Activated T-cell treated with anti-CD3 and anti-CD28 coated beads, Interleukin-2, amount 50 U/mL, for 4 hours (primary cell): ENCODE measurements around the gene RAD1. TPM values are rescaled to one million over a fixed set of nuclear protein-coding genes. Genes with fewer than 3 reads are reported as not detected.
"Not testable (repeated sequence)": the region's sequence is repeated elsewhere in the genome, so short reads cannot be mapped to it uniquely, and the experiment has no call there.

Experiments used
- ATAC-seq, 2 donors: fragments of 200-7000 bp; cut with Tn5 transposase; one replicate each; pipeline ENCODE4 v1.10.0; 2021
- DNase-seq: peaks from one replicate; pipeline ENCODE4 v3.0.0-alpha.2; 2020
- H3K27me3 Mint-ChIP-seq: one replicate; pipeline ENCODE4 v1.8.0; 2021; ENCODE audit warnings: low read depth, mixed read lengths
- H3K36me3 Mint-ChIP-seq: one replicate; pipeline ENCODE4 v1.8.0; 2022; ENCODE audit warnings: mixed read lengths; ENCODE audit not compliant: insufficient read depth
- H3K4me1 Mint-ChIP-seq: one replicate; pipeline ENCODE4 v1.8.0; 2021; ENCODE audit warnings: low read depth, mixed read lengths
- H3K4me3 Mint-ChIP-seq: one replicate; pipeline ENCODE4 v1.8.0; 2021; ENCODE audit warnings: mild to moderate bottlenecking, moderate library complexity, mixed read lengths
- H3K9me3 Mint-ChIP-seq: one replicate; pipeline ENCODE4 v1.8.0; 2021; ENCODE audit warnings: mixed read lengths
- total RNA-seq, 3 donors: library from RNA; stranded (reverse); gene quantifications; one replicate each; pipeline ENCODE4 v1.2.1, GENCODE V29; 2021

RAD1 gene
- total RNA-seq, 3 donors from 2014 or later: 45.3 to 50.1 (median 49.6) TPM

- Mint-ChIP-seq H3K4me1 (peaks cover 37% of the 10 kb centered on the region), H3K4me3 (no peak overlapping the region), H3K27me3 (no peaks in the 10 kb centered on the region), H3K9me3 (no peaks in the 10 kb centered on the region), H3K36me3 (peaks cover 19% of the 10 kb centered on the region)
- DNase-seq: no peak
- no peak for ATAC-seq
Observed at GRCh38 chr5:34927785-34928184, 12.5 kb upstream of the RAD1 start.

- Mint-ChIP-seq H3K9me3 (no peaks in the 10 kb centered on the region), H3K4me3 (no peak overlapping the region), H3K27me3 (no peaks in the 10 kb centered on the region), H3K36me3 (peaks cover 26% of the 10 kb centered on the region), H3K4me1 (peaks cover 30% of the 10 kb centered on the region)
- ATAC-seq (no peak), DNase-seq (no peak)
Observed at GRCh38 chr5:34926318-34926888, 11.1 kb upstream of the RAD1 start.

GRCh38 chr5:34924462-34924765 is 9.1 kb upstream of the RAD1 start:
- H3K4me3 Mint-ChIP-seq: no peak overlapping the region
- peaks cover 30% of the 10 kb centered on the region for H3K36me3 Mint-ChIP-seq
- DNase-seq (no peak), ATAC-seq (no peak)
- peaks cover 22% of the 10 kb centered on the region for H3K4me1 Mint-ChIP-seq
- H3K27me3 Mint-ChIP-seq: no peaks in the 10 kb centered on the region
- no peaks in the 10 kb centered on the region for H3K9me3 Mint-ChIP-seq

- H3K36me3 Mint-ChIP-seq: peaks cover 30% of the 10 kb centered on the region
- peaks cover 19% of the 10 kb centered on the region for H3K4me1 Mint-ChIP-seq
- ATAC-seq (peak; percentile 95 to 98), DNase-seq (peak; percentile 13)
- no peaks in the 10 kb centered on the region for H3K9me3 Mint-ChIP-seq
- no peak overlapping the region for H3K4me3 Mint-ChIP-seq
- H3K27me3 Mint-ChIP-seq: no peaks in the 10 kb centered on the region
Observed at GRCh38 chr5:34923694-34924461, 8.6 kb upstream of the RAD1 start.

- H3K4me1 Mint-ChIP-seq: peaks cover 19% of the 10 kb centered on the region
- H3K9me3 Mint-ChIP-seq, ATAC-seq, DNase-seq, H3K4me3 Mint-ChIP-seq, H3K27me3 Mint-ChIP-seq: not testable (repeated sequence)
- peaks cover 30% of the 10 kb centered on the region for H3K36me3 Mint-ChIP-seq
Observed at GRCh38 chr5:34923256-34923655, 8.0 kb upstream of the RAD1 start.

- Mint-ChIP-seq H3K4me3 (no peak overlapping the region), H3K9me3 (no peaks in the 10 kb centered on the region), H3K27me3 (no peaks in the 10 kb centered on the region), H3K36me3 (peaks cover 28% of the 10 kb centered on the region), H3K4me1 (peaks cover 30% of the 10 kb centered on the region)
- ATAC-seq (no peak), DNase-seq (no peak)
Observed at GRCh38 chr5:34919077-34919476, 3.8 kb upstream of the RAD1 start.

- peaks cover 27% of the 10 kb centered on the region for H3K4me1 Mint-ChIP-seq
- peaks cover 31% of the 10 kb centered on the region for H3K36me3 Mint-ChIP-seq
- H3K9me3 Mint-ChIP-seq: no peaks in the 10 kb centered on the region
- no peaks in the 10 kb centered on the region for H3K27me3 Mint-ChIP-seq
- ATAC-seq: no peak
- no peak for DNase-seq
- no peak overlapping the region for H3K4me3 Mint-ChIP-seq
Observed at GRCh38 chr5:34918025-34918424, 2.7 kb upstream of the RAD1 start.

- Mint-ChIP-seq H3K4me1 (peaks cover 30% of the 10 kb centered on the region), H3K36me3 (peaks cover 33% of the 10 kb centered on the region), H3K4me3 (no peak overlapping the region), H3K9me3 (no peaks in the 10 kb centered on the region), H3K27me3 (no peaks in the 10 kb centered on the region)
- ATAC-seq: no peak
- DNase-seq: no peak
Observed at GRCh38 chr5:34916518-34916917, 1.2 kb upstream of the RAD1 start.

GRCh38 chr5:34915856-34916192 is 520 bp upstream of the RAD1 start:
- DNase-seq: no peak
- Mint-ChIP-seq H3K27me3 (no peaks in the 10 kb centered on the region), H3K4me3 (no peak overlapping the region), H3K4me1 (peaks cover 30% of the 10 kb centered on the region), H3K36me3 (peaks cover 37% of the 10 kb centered on the region), H3K9me3 (no peaks in the 10 kb centered on the region)
- peak; percentile 1 to 9 for ATAC-seq

- Mint-ChIP-seq H3K27me3 (no peaks in the 10 kb centered on the region), H3K9me3 (no peaks in the 10 kb centered on the region), H3K4me3 (no peak overlapping the region), H3K4me1 (peaks cover 28% of the 10 kb centered on the region), H3K36me3 (peaks cover 32% of the 10 kb centered on the region)
- ATAC-seq (peak; percentile 1 to 2), DNase-seq (no peak)
Observed at GRCh38 chr5:34914671-34915138, 599 bp downstream of the RAD1 start.

- Mint-ChIP-seq H3K27me3 (no peaks in the 10 kb centered on the region), H3K9me3 (no peaks in the 10 kb centered on the region), H3K36me3 (peaks cover 42% of the 10 kb centered on the region), H3K4me1 (peaks cover 28% of the 10 kb centered on the region), H3K4me3 (no peak overlapping the region)
- ATAC-seq: no peak
- DNase-seq: no peak
Observed at GRCh38 chr5:34913072-34913471, 2.2 kb downstream of the RAD1 start.

- Mint-ChIP-seq H3K4me1 (no peaks in the 10 kb centered on the region), H3K9me3 (no peaks in the 10 kb centered on the region)
Observed at GRCh38 chr5:34905564-34905963, 9.7 kb downstream of the RAD1 start.

GRCh38 chr5:34903260-34903659 is 12.0 kb downstream of the RAD1 start:
- no peak overlapping the region for H3K4me3 Mint-ChIP-seq
- no peaks in the 10 kb centered on the region for H3K27me3 Mint-ChIP-seq
- no peaks in the 10 kb centered on the region for H3K4me1 Mint-ChIP-seq
- peaks cover 11% of the 10 kb centered on the region for H3K36me3 Mint-ChIP-seq
- ATAC-seq (no peak), DNase-seq (no peak)
- no peaks in the 10 kb centered on the region for H3K9me3 Mint-ChIP-seq

More at GRCh38 chr5:34905564-34905963, 9.7 kb downstream of the RAD1 start:
- Mint-ChIP-seq H3K27me3 (no peaks in the 10 kb centered on the region), H3K4me3 (no peak overlapping the region), H3K36me3 (peaks cover 20% of the 10 kb centered on the region)
- DNase-seq: no peak
- ATAC-seq: no peak

GRCh38 chr5:34900652-34901051 is 14.7 kb downstream of the RAD1 start:
- DNase-seq (no peak), ATAC-seq (no peak)
- H3K36me3 Mint-ChIP-seq: peaks cover 10% of the 10 kb centered on the region
- H3K4me1 Mint-ChIP-seq: no peaks in the 10 kb centered on the region
- no peak overlapping the region for H3K4me3 Mint-ChIP-seq
- H3K9me3 Mint-ChIP-seq: no peaks in the 10 kb centered on the region
- no peaks in the 10 kb centered on the region for H3K27me3 Mint-ChIP-seq

GRCh38 chr5:34899066-34899465 is 16.2 kb downstream of the RAD1 start:
- H3K9me3 Mint-ChIP-seq: no peaks in the 10 kb centered on the region

More at GRCh38 chr5:34899066-34899465, 16.2 kb downstream of the RAD1 start:
- Mint-ChIP-seq H3K4me1 (no peaks in the 10 kb centered on the region), H3K27me3 (no peaks in the 10 kb centered on the region), H3K4me3 (no peak overlapping the region), H3K36me3 (peaks cover 4% of the 10 kb centered on the region)
- ATAC-seq (no peak), DNase-seq (no peak)
